Retinal pigment epithelial cell (primary cell): ENCODE data around the gene CCT5.

Experiments
- DNase-seq: peaks from one replicate; pipeline ENCODE4 v3.0.0-alpha.2; 2010; ENCODE audit warnings: low read depth
- H3K4me3 ChIP-seq: 2 replicates; pipeline ENCODE4 v1.5.1; 2011; ENCODE audit warnings: mild to moderate bottlenecking, low read length, control low read depth, moderate library complexity
- TF ChIP-seq, protein P1 (sequence below): conservative IDR thresholded peaks from 2 replicates; pipeline ENCODE4 v1.5.1; 2011; ENCODE audit warnings: low read depth, low read length, control low read depth, inconsistent platforms

Gene CCT5

GRCh38 chr5:10249948-10250805 is at the start of gene CCT5:
TSS of gene CCT5 (plus strand) at chr5:10250280. CDS start at chr5:10250341, 61 bp downstream.
- TF ChIP-seq, protein P1, sequence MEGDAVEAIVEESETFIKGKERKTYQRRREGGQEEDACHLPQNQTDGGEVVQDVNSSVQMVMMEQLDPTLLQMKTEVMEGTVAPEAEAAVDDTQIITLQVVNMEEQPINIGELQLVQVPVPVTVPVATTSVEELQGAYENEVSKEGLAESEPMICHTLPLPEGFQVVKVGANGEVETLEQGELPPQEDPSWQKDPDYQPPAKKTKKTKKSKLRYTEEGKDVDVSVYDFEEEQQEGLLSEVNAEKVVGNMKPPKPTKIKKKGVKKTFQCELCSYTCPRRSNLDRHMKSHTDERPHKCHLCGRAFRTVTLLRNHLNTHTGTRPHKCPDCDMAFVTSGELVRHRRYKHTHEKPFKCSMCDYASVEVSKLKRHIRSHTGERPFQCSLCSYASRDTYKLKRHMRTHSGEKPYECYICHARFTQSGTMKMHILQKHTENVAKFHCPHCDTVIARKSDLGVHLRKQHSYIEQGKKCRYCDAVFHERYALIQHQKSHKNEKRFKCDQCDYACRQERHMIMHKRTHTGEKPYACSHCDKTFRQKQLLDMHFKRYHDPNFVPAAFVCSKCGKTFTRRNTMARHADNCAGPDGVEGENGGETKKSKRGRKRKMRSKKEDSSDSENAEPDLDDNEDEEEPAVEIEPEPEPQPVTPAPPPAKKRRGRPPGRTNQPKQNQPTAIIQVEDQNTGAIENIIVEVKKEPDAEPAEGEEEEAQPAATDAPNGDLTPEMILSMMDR: no peak
- peak within 1 kb of the TSS; percentile 72 for H3K4me3 ChIP-seq
- DNase-seq: peak; percentile 95

DNA sequence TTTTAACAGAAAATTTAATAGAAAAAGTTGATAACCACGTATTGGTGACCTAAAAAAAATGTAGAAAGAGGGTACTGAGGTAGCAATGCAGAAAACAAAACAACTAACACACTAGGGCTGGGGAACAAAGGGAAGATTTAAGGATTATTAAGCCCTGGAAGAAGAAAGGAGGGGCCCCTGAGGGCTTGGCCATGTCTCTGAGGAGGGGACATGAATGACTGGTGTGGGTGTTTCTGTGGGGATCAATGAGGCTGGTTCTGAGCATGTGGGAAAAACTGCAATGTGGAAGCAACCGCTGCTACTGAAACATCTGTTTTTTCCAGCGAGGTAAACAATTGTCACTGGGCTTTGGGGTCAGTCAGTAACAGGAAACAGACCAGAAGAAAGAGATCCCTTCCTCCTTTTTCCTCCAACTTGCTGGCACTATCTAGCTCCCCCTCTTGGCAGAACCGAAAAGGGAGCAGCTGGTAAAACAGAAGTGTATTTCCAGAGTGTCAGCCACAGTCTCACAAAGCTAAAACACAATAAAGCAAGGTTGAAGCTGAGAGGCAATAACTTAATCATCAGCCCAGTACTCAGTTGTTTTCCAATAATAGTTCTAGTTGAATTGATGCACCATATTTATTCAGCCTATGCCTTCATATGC is 48.7 kb upstream of the CCT5 start:
- H3K4me3 ChIP-seq: no peak overlapping the region
- DNase-seq: no peak
- TF ChIP-seq, protein P1: peak; percentile 43

DNA sequence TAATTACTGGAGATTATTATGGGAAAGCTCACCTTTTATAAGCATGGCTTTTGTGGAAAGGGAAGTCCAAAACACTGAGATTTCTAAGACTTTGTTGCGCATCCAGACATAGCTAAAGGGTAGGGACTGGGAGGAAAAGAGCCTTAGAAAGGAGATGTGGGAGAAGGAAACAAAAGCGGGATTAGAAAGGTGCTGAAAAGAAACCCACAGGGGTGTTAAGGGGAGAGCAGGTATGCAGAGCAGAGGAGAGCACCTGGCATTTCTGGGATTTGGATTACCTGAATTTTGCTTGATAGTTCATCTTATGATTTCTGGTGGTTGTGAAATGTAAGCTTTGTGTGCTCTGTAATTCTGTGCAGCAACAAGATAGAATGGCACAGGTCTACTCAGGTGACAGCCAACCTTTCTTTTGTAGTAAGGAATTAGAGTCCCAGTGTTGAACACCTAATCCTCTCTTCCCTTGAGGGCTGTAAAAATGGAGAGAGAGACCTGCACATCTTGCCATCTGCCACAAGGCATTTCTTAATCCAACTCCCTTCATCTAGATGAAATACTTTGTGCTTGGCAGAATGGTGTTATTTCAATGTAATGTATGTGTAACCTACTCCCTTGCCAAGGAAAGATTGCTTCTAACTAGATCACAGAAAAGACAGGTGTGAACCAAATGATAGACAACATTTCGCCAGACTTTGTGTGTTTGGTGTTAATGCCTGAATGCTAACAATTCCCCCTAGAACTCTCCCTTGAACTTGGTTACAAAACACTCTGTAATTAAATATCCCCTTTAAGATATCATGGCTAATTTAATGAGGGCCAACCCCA is 47.8 kb upstream of the CCT5 start:
- H3K4me3 ChIP-seq: no peak overlapping the region
- TF ChIP-seq, protein P1: no peak
- DNase-seq: no peak

- TF ChIP-seq, protein P1: no peak
- no peak overlapping the region for H3K4me3 ChIP-seq
- DNase-seq: no peak
These were observed 41.1 kb upstream of the CCT5 start for GRCh38 chr5:10209004-10209403.

- DNase-seq: no peak
- H3K4me3 ChIP-seq: no peak overlapping the region
- TF ChIP-seq, protein P1: no peak
These were observed 36.8 kb upstream of the CCT5 start for GRCh38 chr5:10213316-10213715.

GRCh38 chr5:10214041-10214440 is 36.0 kb upstream of the CCT5 start:
- TF ChIP-seq, protein P1: no peak
- no peak for DNase-seq
- H3K4me3 ChIP-seq: no peak overlapping the region
